Measurements from ENCODE around the gene ABHD17B.
"Not testable (repeated sequence)": the region's sequence is repeated elsewhere in the genome, so short reads cannot be mapped to it uniquely, and the experiment has no call there.

The ABHD17B gene

GRCh38 chr9:71911061-71911907 lies at the start of gene ABHD17B, which contains the start of gene C9orf85:
ABHD17B (minus strand) TSS chr9:71911193; CDS start chr9:71875080, 36,113 bp downstream.
C9orf85 (plus strand) TSS chr9:71911639; CDS start chr9:71911735, 96 bp downstream.
- DNase-seq = peak; percentile 98

- no peak for DNase-seq
These were observed 44.4 kb upstream of the ABHD17B start for GRCh38 chr9:71955300-71955915.

GRCh38 chr9:71954652-71955051 lies 43.7 kb upstream of the ABHD17B start:
- not testable (repeated sequence) for DNase-seq

GRCh38 chr9:71944754-71945375 lies 33.9 kb upstream of the ABHD17B start:
- DNase-seq = no peak

GRCh38 chr9:71941998-71942567 lies 31.1 kb upstream of the ABHD17B start:
- no peak for DNase-seq

GRCh38 chr9:71941060-71941568 lies 30.1 kb upstream of the ABHD17B start:
- DNase-seq = no peak

GRCh38 chr9:71937898-71938297 lies 26.9 kb upstream of the ABHD17B start:
- DNase-seq = no peak

GRCh38 chr9:71937070-71937625 lies 26.2 kb upstream of the ABHD17B start:
- no peak for DNase-seq

- no peak for DNase-seq
These were observed 25.1 kb upstream of the ABHD17B start for GRCh38 chr9:71936066-71936465.

GRCh38 chr9:71931166-71931565 lies 20.2 kb upstream of the ABHD17B start:
- no peak for DNase-seq

GRCh38 chr9:71929791-71930440 lies 18.9 kb upstream of the ABHD17B start:
- DNase-seq = no peak

GRCh38 chr9:71929223-71929622 lies 18.2 kb upstream of the ABHD17B start:
- no peak for DNase-seq

GRCh38 chr9:71928806-71929205 lies 17.8 kb upstream of the ABHD17B start:
- no peak for DNase-seq

- DNase-seq = no peak
These were observed 17.4 kb upstream of the ABHD17B start for GRCh38 chr9:71928376-71928775.

- DNase-seq = no peak
These were observed 14.8 kb upstream of the ABHD17B start for GRCh38 chr9:71925834-71926233.

GRCh38 chr9:71924576-71924975 lies 13.6 kb upstream of the ABHD17B start:
- no peak for DNase-seq

GRCh38 chr9:71921190-71921814 lies 10.3 kb upstream of the ABHD17B start:
- DNase-seq = no peak

- DNase-seq = no peak
These were observed 9.6 kb upstream of the ABHD17B start for GRCh38 chr9:71920456-71921189.

GRCh38 chr9:71918419-71918818 lies 7.4 kb upstream of the ABHD17B start:
- DNase-seq = no peak

GRCh38 chr9:71916834-71917534 lies 6.0 kb upstream of the ABHD17B start:
- DNase-seq = no peak
